Stomach smooth muscle (tissue), 2 donors: ENCODE results near the gene ACVR2A.

Experiments
- H3K27ac ChIP-seq: one replicate; pipeline ENCODE4 v1.7.0; 2013; ENCODE audit warnings: mild to moderate bottlenecking, low read length, inconsistent platforms
- H3K27me3 ChIP-seq, 2 donors: one replicate each; pipeline ENCODE4 v1.7.0; 2013; ENCODE audit warnings: low read length in 2 of 2; ENCODE audit not compliant: insufficient read depth in 2 of 2, control insufficient read depth in 1 of 2
- H3K36me3 ChIP-seq, 2 donors: one replicate each; pipeline ENCODE4 v1.7.0; 2013; ENCODE audit warnings: low read length in 2 of 2; ENCODE audit not compliant: control insufficient read depth in 2 of 2, insufficient read depth in 2 of 2
- H3K4me1 ChIP-seq: one replicate; pipeline ENCODE4 v1.7.0; 2013; ENCODE audit warnings: low read length; ENCODE audit not compliant: control insufficient read depth, insufficient read depth
- H3K4me3 ChIP-seq, 2 donors: one replicate each; pipeline ENCODE4 v1.7.0; 2013; ENCODE audit warnings: low read length in 2 of 2
- H3K9ac ChIP-seq, 2 donors: one replicate each; pipeline ENCODE4 v1.7.0; 2013; ENCODE audit warnings: low read length in 2 of 2, mild to moderate bottlenecking in 1 of 2
- H3K9me3 ChIP-seq, 2 donors: one replicate each; pipeline ENCODE4 v1.7.0; 2013; ENCODE audit warnings: low read length in 2 of 2; ENCODE audit not compliant: control insufficient read depth in 2 of 2
- donor health status: healthy.
- donor health status: Pancreatic carcinoma.

ACVR2A gene

DNA sequence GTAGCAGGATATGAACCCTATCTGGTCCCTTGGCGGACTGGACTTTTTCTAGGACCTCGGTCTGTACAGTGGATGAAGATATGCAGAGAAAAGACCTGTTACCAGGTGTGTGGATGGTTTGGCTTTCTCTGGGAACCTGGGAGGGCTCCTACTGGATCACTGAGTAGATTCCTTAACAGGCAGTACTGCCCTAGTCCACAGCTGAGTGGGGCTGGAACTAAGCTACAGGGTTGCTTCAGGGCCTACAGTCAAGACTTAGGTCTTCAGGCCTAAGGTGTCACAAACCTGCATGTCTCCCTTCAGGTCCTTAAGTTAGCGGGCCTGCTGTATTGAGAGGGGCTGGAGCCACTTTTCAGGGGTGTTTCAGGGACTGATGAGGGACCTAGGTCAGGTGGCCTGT, 132.8 kb downstream of the ACVR2A start:
- H3K4me3 ChIP-seq: no peak overlapping the region
- H3K9me3 ChIP-seq: no peaks in the 10 kb centered on the region
- no peak overlapping the region for H3K9ac ChIP-seq
- no peaks in the 10 kb centered on the region for H3K4me1 ChIP-seq
- H3K36me3 ChIP-seq: no peaks in the 10 kb centered on the region
- no peak overlapping the region for H3K27ac ChIP-seq
- no peaks in the 10 kb centered on the region for H3K27me3 ChIP-seq
